Mesenchymal stem cell (in vitro differentiated cells and primary cell): ENCODE results near the gene TYRP1.

Experiments
- DNase-seq: peaks from one replicate; pipeline ENCODE4 v3.0.0-alpha.2; 2013
- H2AFZ ChIP-seq: one replicate; pipeline ENCODE4 v1.6.1; 2013; ENCODE audit warnings: low read depth, mild to moderate bottlenecking, control low read depth, inconsistent platforms, low read length, moderate library complexity
- H2AK5ac ChIP-seq: 2 replicates; pipeline ENCODE4 v1.6.1; 2013; ENCODE audit warnings: low read length, moderate library complexity, mild to moderate bottlenecking, inconsistent platforms; ENCODE audit not compliant: severe bottlenecking
- H2BK120ac ChIP-seq: one replicate; pipeline ENCODE4 v1.6.1; 2013; ENCODE audit warnings: low read depth, mild to moderate bottlenecking, inconsistent platforms, low read length, moderate library complexity
- H2BK12ac ChIP-seq, 2 experiments: one replicate each; pipeline ENCODE4 v1.6.1; 2013; ENCODE audit warnings: inconsistent platforms in 2 of 2, low read length in 2 of 2, mild to moderate bottlenecking in 2 of 2, moderate library complexity in 2 of 2, control low read depth in 1 of 2
- H2BK15ac ChIP-seq: one replicate; pipeline ENCODE4 v1.6.1; 2013; ENCODE audit warnings: mild to moderate bottlenecking, low read depth, inconsistent platforms; ENCODE audit not compliant: poor library complexity, severe bottlenecking
- H2BK5ac ChIP-seq: 2 replicates; pipeline ENCODE4 v1.6.1; 2013; ENCODE audit warnings: low read depth, mild to moderate bottlenecking, low read length, control low read depth, inconsistent platforms; ENCODE audit not compliant: poor library complexity, severe bottlenecking
- H3K14ac ChIP-seq, 2 experiments: one replicate each; pipeline ENCODE4 v1.6.1; 2013; ENCODE audit warnings: inconsistent platforms in 2 of 2, low read length in 2 of 2, control low read depth in 1 of 2, mild to moderate bottlenecking in 1 of 2, moderate library complexity in 1 of 2
- H3K18ac ChIP-seq, 2 experiments: one replicate each; pipeline ENCODE4 v1.6.1; 2013; ENCODE audit warnings: inconsistent platforms in 2 of 2, low read length in 2 of 2, control low read depth in 1 of 2, low read depth in 1 of 2, mild to moderate bottlenecking in 1 of 2
- H3K23ac ChIP-seq, 2 experiments: one replicate each; pipeline ENCODE4 v1.6.1; 2013; ENCODE audit warnings: inconsistent platforms in 2 of 2, low read length in 2 of 2, mild to moderate bottlenecking in 2 of 2, moderate library complexity in 2 of 2, control low read depth in 1 of 2
- H3K27ac ChIP-seq: 2 replicates; pipeline ENCODE4 v1.5.1; 2013; ENCODE audit warnings: mild to moderate bottlenecking, moderate library complexity, low read length, control low read depth, inconsistent platforms; ENCODE audit not compliant: poor library complexity, severe bottlenecking
- H3K27me3 ChIP-seq, 2 experiments: 2 replicates each; pipeline versions ENCODE4 v1.6.1 to v1.7.0; 2013; ENCODE audit warnings: low read length in 2 of 2, mild to moderate bottlenecking in 2 of 2, moderate library complexity in 2 of 2, control low read depth in 1 of 2, inconsistent platforms in 1 of 2; ENCODE audit not compliant: control insufficient read depth in 1 of 2, insufficient read depth in 1 of 2
- H3K36me3 ChIP-seq, 2 experiments: 2 replicates each; pipeline versions ENCODE4 v1.6.1 to v1.7.0; 2013; ENCODE audit warnings: low read length in 2 of 2, control low read depth in 1 of 2, inconsistent platforms in 1 of 2, low read depth in 1 of 2, mild to moderate bottlenecking in 1 of 2; ENCODE audit not compliant: insufficient read depth in 2 of 2, control insufficient read depth in 1 of 2
- H3K4ac ChIP-seq, 2 experiments: one replicate each; pipeline ENCODE4 v1.6.1; 2013; ENCODE audit warnings: inconsistent platforms in 2 of 2, low read length in 2 of 2, mild to moderate bottlenecking in 2 of 2, moderate library complexity in 2 of 2, control low read depth in 1 of 2, low read depth in 1 of 2
- H3K4me1 ChIP-seq: 2 replicates; pipeline ENCODE4 v1.6.1; 2013; ENCODE audit warnings: low read depth, low read length, control low read depth; ENCODE audit not compliant: control insufficient read depth, insufficient read depth
- H3K4me2 ChIP-seq: 2 replicates; pipeline ENCODE4 v1.6.1; 2013; ENCODE audit warnings: low read length, mild to moderate bottlenecking, inconsistent platforms; ENCODE audit not compliant: poor library complexity, severe bottlenecking
- H3K4me3 ChIP-seq, 2 experiments: 2 replicates each; pipeline versions ENCODE4 v1.5.1 to v1.7.0; 2013; ENCODE audit warnings: low read length in 2 of 2, mild to moderate bottlenecking in 2 of 2, control low read depth in 1 of 2, low read depth in 1 of 2; ENCODE audit not compliant: insufficient read depth in 1 of 2
- H3K79me1 ChIP-seq: replicated peaks from 2 replicates; pipeline ENCODE4 v1.6.1; 2013; ENCODE audit warnings: mild to moderate bottlenecking, control low read depth, low read length, inconsistent platforms; ENCODE audit not compliant: poor library complexity, severe bottlenecking
- H3K9ac ChIP-seq: 2 replicates; pipeline ENCODE4 v1.7.0; 2013; ENCODE audit warnings: mild to moderate bottlenecking, low read length, moderate library complexity
- H3K9me3 ChIP-seq: 2 replicates; pipeline ENCODE4 v1.7.0; 2013; ENCODE audit warnings: mild to moderate bottlenecking, low read length; ENCODE audit not compliant: control insufficient read depth
- H4K8ac ChIP-seq: one replicate; pipeline ENCODE4 v1.6.1; 2013; ENCODE audit warnings: inconsistent platforms, mild to moderate bottlenecking, low read length, moderate library complexity
- H4K91ac ChIP-seq: one replicate; pipeline ENCODE4 v1.6.1; 2013; ENCODE audit warnings: mild to moderate bottlenecking, low read length, inconsistent platforms
- WGBS: methylation state at CpG from one replicate; pipeline ENCODE4 v1.1.7; 2013; ENCODE audit warnings: mixed read lengths; 5-methylcytosine and 5-hydroxymethylcytosine counted together

The TYRP1 gene

GRCh38 chr9:12759761-12760160, 66.6 kb downstream of the TYRP1 start:
- H3K18ac ChIP-seq = no peak overlapping the region
- no peak overlapping the region for H3K9ac ChIP-seq
- H3K9me3 ChIP-seq = no peaks in the 10 kb centered on the region
- H3K4ac ChIP-seq = no peak overlapping the region
- H2BK12ac ChIP-seq = no peak overlapping the region
- no peak overlapping the region for H2AFZ ChIP-seq
- H3K79me1 ChIP-seq = no peaks in the 10 kb centered on the region
- no peak overlapping the region for H2BK120ac ChIP-seq
- no peak overlapping the region for H2AK5ac ChIP-seq
- no peak overlapping the region for H3K4me3 ChIP-seq
- WGBS = no CpG with 5 or more reads among the region's 1 CpG
- peak; percentile 58 for DNase-seq
- no peak overlapping the region for H2BK5ac ChIP-seq
- H3K14ac ChIP-seq = no peak overlapping the region
- H3K27me3 ChIP-seq = no peaks in the 10 kb centered on the region
- H3K27ac ChIP-seq = no peak overlapping the region
- no peak overlapping the region for H3K4me2 ChIP-seq
- H3K4me1 ChIP-seq = peaks cover 2% of the 10 kb centered on the region
- H4K8ac ChIP-seq = no peak overlapping the region
- no peaks in the 10 kb centered on the region for H3K36me3 ChIP-seq
- H4K91ac ChIP-seq = no peak overlapping the region
- H2BK15ac ChIP-seq = no peak overlapping the region
- no peak overlapping the region for H3K23ac ChIP-seq
